GM12874 (cell line): ENCODE results near the gene MC1R.

Experiments
- TF ChIP-seq, protein P1 (sequence below): IDR thresholded peaks from 2 replicates; pipeline ENCODE4 v1.5.1; 2011; ENCODE audit warnings: low read depth, mild to moderate bottlenecking, control low read depth, low read length, moderate library complexity; ENCODE audit not compliant: insufficient read depth

The MC1R gene

DNA sequence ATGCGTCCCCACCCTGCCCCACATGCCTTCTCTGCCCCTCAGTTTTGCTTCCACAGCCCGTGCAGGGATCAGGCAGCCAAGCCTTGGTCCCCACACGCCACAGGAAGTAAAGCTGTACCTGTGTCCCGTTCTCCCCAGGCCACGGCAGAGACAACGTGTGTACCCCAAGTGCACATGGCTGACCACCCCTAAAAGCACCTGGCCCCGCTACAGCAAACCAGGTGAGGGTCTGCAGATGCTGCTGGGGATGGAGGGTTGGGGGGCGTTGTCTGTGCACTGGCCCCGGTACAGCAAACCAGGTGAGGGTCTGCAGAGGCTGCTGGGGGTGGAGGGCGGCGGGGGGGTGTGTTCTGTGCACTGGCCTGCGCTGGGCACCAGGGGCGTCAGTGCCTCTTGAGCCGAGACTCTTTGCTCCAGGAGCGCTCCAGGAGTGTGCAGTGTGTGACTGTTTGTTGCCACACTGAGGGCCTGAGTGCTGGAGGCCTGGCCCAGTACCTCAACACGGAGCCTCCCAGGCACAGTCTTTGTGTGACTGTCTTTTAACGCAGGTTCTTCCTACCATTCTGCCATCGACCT is 26.5 kb upstream of the MC1R start:
- TF ChIP-seq, protein P1, sequence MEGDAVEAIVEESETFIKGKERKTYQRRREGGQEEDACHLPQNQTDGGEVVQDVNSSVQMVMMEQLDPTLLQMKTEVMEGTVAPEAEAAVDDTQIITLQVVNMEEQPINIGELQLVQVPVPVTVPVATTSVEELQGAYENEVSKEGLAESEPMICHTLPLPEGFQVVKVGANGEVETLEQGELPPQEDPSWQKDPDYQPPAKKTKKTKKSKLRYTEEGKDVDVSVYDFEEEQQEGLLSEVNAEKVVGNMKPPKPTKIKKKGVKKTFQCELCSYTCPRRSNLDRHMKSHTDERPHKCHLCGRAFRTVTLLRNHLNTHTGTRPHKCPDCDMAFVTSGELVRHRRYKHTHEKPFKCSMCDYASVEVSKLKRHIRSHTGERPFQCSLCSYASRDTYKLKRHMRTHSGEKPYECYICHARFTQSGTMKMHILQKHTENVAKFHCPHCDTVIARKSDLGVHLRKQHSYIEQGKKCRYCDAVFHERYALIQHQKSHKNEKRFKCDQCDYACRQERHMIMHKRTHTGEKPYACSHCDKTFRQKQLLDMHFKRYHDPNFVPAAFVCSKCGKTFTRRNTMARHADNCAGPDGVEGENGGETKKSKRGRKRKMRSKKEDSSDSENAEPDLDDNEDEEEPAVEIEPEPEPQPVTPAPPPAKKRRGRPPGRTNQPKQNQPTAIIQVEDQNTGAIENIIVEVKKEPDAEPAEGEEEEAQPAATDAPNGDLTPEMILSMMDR = no peak

- TF ChIP-seq, protein P1 = no peak
Measured at GRCh38 chr16:89892635-89893034, 26.0 kb upstream of the MC1R start.

GRCh38 chr16:89893642-89894548 is 24.8 kb upstream of the MC1R start:
- TF ChIP-seq, protein P1 = no peak

DNA sequence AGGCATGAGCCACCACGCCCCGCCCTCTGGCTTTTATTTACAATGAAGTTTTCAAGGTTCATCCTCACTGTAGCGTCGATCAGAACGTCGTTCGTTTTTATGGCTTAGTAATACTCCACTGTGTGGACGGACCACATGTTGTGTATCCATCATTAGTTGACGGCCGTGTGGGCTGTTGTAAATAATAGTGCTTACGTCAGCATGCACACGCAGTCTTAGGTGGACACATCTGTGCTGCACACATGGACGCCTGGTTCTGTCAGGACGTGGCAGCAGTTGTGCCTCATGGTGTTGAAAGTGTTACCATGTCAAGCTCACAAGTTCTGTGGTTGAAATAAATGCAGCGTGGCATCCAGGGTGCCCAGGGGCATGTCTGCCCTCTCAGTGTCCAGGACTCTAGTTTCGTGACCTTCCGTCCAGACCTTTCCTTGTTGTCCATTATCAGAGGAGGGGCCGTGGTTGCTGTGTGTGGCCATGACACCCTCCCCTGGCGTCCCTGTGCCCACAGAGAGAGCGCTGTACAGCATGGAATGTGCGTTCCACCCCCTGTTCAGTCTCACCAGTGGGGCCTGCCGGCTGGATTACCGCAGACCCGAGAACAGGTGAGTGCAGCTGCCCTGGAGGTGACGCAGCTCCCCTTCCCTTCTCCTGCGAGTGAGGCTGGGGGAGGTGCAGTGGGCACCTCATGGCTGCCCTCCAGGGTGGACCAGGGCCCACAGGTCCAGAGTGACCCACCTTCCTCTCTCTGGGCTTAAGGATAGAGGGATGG is 23.0 kb upstream of the MC1R start:
- TF ChIP-seq, protein P1 = no peak

DNA sequence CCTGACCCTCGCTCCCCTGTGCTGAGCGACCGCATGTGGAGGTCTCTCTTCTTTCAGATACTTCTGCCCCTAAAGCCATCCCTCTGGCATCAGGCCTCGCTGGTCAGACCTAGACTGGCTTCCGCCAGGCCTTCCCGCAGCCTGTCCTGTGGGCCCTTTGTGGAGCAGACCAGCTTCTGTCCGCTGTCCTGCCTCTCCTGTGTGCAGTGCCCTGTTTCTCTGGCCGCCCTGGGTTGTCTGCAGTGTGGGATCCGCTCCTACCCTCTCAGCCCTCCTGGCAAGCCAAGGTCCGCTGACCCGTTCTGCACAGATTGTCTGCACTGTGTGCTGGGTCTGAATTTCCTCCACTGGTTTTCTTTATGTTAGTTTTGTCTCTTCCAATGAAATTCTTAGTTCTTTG is 21.5 kb upstream of the MC1R start:
- TF ChIP-seq, protein P1 = no peak

- TF ChIP-seq, protein P1 = no peak
Measured at GRCh38 chr16:89898201-89898967, 20.3 kb upstream of the MC1R start.
